Measurements from ENCODE around the gene RAI1. TPM values are rescaled to one million over a fixed set of nuclear protein-coding genes. Genes with fewer than 3 reads are reported as not detected.
"Not testable (repeated sequence)": the region's sequence is repeated elsewhere in the genome, so short reads cannot be mapped to it uniquely, and the experiment has no call there.

The RAI1 gene, protein sequence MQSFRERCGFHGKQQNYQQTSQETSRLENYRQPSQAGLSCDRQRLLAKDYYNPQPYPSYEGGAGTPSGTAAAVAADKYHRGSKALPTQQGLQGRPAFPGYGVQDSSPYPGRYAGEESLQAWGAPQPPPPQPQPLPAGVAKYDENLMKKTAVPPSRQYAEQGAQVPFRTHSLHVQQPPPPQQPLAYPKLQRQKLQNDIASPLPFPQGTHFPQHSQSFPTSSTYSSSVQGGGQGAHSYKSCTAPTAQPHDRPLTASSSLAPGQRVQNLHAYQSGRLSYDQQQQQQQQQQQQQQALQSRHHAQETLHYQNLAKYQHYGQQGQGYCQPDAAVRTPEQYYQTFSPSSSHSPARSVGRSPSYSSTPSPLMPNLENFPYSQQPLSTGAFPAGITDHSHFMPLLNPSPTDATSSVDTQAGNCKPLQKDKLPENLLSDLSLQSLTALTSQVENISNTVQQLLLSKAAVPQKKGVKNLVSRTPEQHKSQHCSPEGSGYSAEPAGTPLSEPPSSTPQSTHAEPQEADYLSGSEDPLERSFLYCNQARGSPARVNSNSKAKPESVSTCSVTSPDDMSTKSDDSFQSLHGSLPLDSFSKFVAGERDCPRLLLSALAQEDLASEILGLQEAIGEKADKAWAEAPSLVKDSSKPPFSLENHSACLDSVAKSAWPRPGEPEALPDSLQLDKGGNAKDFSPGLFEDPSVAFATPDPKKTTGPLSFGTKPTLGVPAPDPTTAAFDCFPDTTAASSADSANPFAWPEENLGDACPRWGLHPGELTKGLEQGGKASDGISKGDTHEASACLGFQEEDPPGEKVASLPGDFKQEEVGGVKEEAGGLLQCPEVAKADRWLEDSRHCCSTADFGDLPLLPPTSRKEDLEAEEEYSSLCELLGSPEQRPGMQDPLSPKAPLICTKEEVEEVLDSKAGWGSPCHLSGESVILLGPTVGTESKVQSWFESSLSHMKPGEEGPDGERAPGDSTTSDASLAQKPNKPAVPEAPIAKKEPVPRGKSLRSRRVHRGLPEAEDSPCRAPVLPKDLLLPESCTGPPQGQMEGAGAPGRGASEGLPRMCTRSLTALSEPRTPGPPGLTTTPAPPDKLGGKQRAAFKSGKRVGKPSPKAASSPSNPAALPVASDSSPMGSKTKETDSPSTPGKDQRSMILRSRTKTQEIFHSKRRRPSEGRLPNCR (N-terminal part only)
- 11.4 TPM for total RNA-seq
- polyA plus RNA-seq, result 1 to 10 TPM in 3 of 4 donors, under 1 TPM in 1; 0.80 to 1.2 (median 1.1) TPM

DNA sequence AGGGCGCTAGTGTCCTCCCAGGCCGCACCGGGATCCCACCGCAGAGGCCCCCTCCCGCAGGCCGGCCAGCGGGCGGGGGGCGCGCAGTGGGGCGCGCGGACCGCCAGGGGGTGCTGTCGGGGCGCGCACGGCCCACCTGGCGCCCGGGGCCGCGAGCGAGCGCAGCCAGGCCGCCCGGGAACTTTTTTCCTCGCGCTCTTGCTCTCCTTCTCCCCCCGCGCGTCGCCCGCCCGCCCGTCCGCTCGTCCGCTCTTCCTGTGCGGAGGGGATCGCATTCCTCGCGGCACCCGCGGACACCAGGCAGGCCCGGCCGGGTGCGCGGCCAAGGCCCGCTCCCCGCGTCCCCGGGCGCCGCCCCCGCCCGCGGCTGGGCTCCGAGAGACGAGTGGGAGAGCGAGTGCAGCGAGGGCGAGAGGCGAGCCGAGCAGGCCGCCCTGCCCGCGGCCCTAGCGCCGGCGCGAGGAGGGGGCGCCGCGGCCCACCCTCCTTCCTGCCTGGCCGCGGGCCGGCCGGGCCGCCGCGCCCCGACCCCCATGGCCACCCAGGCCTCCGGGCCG, at the start of gene RAI1:
TSS of gene RAI1 (plus strand) at position 272 of the 557 bp plus-strand sequence. CDS start 111,491 bp downstream, outside the sequence.
- Histone ChIP-seq H3K27me3 (ENCODE audit: control insufficient read depth, insufficient read depth, low read length) (no peaks in the 10 kb centered on the region), H3K36me3 (ENCODE audit: control insufficient read depth, insufficient read depth, low read length) (no peaks in the 10 kb centered on the region), H3K4me1 (ENCODE audit: control insufficient read depth, insufficient read depth, low read length, poor library complexity, severe bottlenecking) (peaks cover 23% of the 10 kb centered on the region), H3K9me3 (ENCODE audit: control insufficient read depth in 2 of 2, low read length in 2 of 2) (no peaks in the 10 kb centered on the region), H3K27ac (ENCODE audit: insufficient read depth, low read length, poor library complexity, severe bottlenecking) (peak within 1 kb of the TSS; percentile 76), H3K4me3 (ENCODE audit: low read depth, low read length) (no peak within 1 kb of the TSS)
- ATAC-seq (ENCODE audit: low read depth in 2 of 2) (peak; percentile 76 to 82), DNase-seq (peak; percentile 55 to 76 (median 72))
- Mint-ChIP-seq H3K36me3 (no peaks in the 10 kb centered on the region), H3K4me3 (peak within 1 kb of the TSS; percentile 84 to 91 (median 91)), H3K9me3 (no peaks in the 10 kb centered on the region), H3K4me1 (peaks cover 0 to 43% (median 22%) of the 10 kb centered on the region in 4 donors), H3K27ac (peak within 1 kb of the TSS; percentile 26 to 79 (median 43)), H3K27me3 (peaks cover 9% of the 10 kb centered on the region)

DNA sequence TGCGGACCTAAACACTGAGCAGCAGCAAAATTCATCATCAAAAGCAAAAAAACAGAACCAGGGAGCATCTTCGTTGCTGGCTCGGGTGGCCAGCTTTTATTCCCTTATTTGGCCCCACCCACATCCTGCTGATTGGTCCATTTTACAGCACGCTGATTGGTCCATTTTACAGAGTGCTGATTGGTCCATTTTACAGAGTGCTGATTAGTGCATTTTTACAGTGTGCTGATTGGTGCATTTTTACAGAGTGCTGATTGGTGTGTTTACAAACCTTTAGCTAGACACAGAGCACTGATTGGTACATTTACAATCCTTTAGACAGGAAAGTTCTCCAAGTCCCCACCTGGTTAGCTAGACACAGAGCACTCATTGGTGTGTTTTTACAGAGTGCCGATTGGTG, 48.6 kb upstream of the RAI1 start:
- H3K27ac ChIP-seq (ENCODE audit: insufficient read depth, low read length, poor library complexity, severe bottlenecking); H3K4me1 ChIP-seq (ENCODE audit: control insufficient read depth, insufficient read depth, low read length, poor library complexity, severe bottlenecking); H3K4me3 Mint-ChIP-seq; H3K36me3 Mint-ChIP-seq; ATAC-seq (ENCODE audit: low read depth in 2 of 2); H3K27me3 ChIP-seq (ENCODE audit: control insufficient read depth, insufficient read depth, low read length); H3K9me3 Mint-ChIP-seq; H3K9me3 ChIP-seq (ENCODE audit: control insufficient read depth in 2 of 2, low read length in 2 of 2); DNase-seq; H3K4me3 ChIP-seq (ENCODE audit: low read depth, low read length); H3K36me3 ChIP-seq (ENCODE audit: control insufficient read depth, insufficient read depth, low read length): not testable (repeated sequence)
- peaks cover 0 to 12% (median 5%) of the 10 kb centered on the region in 4 donors for H3K4me1 Mint-ChIP-seq
- H3K27ac Mint-ChIP-seq, result peak overlapping the region in 1 of 3 donors; percentile 54
- H3K27me3 Mint-ChIP-seq, result peaks cover 14% of the 10 kb centered on the region

DNA sequence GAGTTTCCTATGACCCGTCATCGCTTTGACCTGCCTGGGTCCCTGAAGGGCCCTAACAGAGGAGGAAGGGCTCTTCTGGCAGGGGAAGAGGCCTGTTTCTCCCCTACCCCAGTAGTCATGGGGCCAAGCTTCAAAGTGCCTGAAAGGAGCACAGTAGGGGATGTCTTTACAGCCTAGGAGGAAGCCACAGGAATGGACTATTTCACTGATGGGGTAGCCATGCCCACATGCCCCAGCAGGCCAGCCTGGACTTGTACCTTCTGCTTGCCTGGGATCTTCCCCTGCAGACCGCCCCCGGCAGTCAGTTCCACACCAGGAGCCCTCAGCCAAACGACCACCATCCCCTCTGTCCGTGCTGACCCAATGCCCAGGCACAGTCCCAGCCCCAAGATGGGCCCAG, 47.9 kb upstream of the RAI1 start:
- Mint-ChIP-seq H3K4me3 (no peak overlapping the region), H3K9me3 (peaks cover 0 to 2% (median 0%) of the 10 kb centered on the region in 7 donors), H3K27ac (no peak overlapping the region), H3K4me1 (peaks cover 0 to 13% (median 5%) of the 10 kb centered on the region in 4 donors), H3K36me3 (no peaks in the 10 kb centered on the region), H3K27me3 (peaks cover 14% of the 10 kb centered on the region)
- Histone ChIP-seq H3K9me3 (ENCODE audit: control insufficient read depth in 2 of 2, low read length in 2 of 2) (no peaks in the 10 kb centered on the region), H3K36me3 (ENCODE audit: control insufficient read depth, insufficient read depth, low read length) (no peaks in the 10 kb centered on the region), H3K4me1 (ENCODE audit: control insufficient read depth, insufficient read depth, low read length, poor library complexity, severe bottlenecking) (peaks cover 4% of the 10 kb centered on the region), H3K27me3 (ENCODE audit: control insufficient read depth, insufficient read depth, low read length) (no peaks in the 10 kb centered on the region), H3K4me3 (ENCODE audit: low read depth, low read length) (no peak overlapping the region), H3K27ac (ENCODE audit: insufficient read depth, low read length, poor library complexity, severe bottlenecking) (no peak overlapping the region)
- DNase-seq (no peak), ATAC-seq (ENCODE audit: low read depth in 2 of 2) (no peak)

DNA sequence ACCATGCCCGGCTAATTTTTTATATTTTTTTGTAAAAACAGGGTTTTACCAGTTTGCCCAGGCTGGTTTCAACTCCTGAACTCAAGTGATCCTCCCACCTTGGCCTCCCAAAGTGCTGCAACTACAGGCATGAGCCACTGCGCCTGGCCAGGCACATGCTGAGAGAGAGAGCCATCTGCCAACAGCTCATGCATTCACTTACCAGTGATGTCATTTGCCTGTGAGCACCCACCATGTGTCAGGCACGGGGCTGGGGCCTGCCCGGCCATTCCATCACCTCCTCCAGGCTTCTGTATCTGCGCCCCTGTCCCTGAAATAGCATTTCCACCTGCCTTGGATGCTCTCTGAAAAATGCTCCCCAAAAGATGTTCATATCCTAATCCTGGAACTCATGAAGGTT, 46.1 kb upstream of the RAI1 start:
- Histone ChIP-seq H3K4me1 (ENCODE audit: control insufficient read depth, insufficient read depth, low read length, poor library complexity, severe bottlenecking) (no peaks in the 10 kb centered on the region), H3K9me3 (ENCODE audit: control insufficient read depth in 2 of 2, low read length in 2 of 2) (no peaks in the 10 kb centered on the region), H3K27ac (ENCODE audit: insufficient read depth, low read length, poor library complexity, severe bottlenecking) (no peak overlapping the region), H3K27me3 (ENCODE audit: control insufficient read depth, insufficient read depth, low read length) (no peaks in the 10 kb centered on the region), H3K36me3 (ENCODE audit: control insufficient read depth, insufficient read depth, low read length) (no peaks in the 10 kb centered on the region), H3K4me3 (ENCODE audit: low read depth, low read length) (no peak overlapping the region)
- Mint-ChIP-seq H3K27me3 (peaks cover 9% of the 10 kb centered on the region), H3K4me3 (no peak overlapping the region), H3K9me3 (peaks cover 0 to 4% (median 0%) of the 10 kb centered on the region in 7 donors), H3K36me3 (no peaks in the 10 kb centered on the region), H3K27ac (no peak overlapping the region), H3K4me1 (peaks cover 0 to 11% (median 2%) of the 10 kb centered on the region in 4 donors)
- no peak for ATAC-seq (ENCODE audit: low read depth in 2 of 2)
- DNase-seq, result no peak

DNA sequence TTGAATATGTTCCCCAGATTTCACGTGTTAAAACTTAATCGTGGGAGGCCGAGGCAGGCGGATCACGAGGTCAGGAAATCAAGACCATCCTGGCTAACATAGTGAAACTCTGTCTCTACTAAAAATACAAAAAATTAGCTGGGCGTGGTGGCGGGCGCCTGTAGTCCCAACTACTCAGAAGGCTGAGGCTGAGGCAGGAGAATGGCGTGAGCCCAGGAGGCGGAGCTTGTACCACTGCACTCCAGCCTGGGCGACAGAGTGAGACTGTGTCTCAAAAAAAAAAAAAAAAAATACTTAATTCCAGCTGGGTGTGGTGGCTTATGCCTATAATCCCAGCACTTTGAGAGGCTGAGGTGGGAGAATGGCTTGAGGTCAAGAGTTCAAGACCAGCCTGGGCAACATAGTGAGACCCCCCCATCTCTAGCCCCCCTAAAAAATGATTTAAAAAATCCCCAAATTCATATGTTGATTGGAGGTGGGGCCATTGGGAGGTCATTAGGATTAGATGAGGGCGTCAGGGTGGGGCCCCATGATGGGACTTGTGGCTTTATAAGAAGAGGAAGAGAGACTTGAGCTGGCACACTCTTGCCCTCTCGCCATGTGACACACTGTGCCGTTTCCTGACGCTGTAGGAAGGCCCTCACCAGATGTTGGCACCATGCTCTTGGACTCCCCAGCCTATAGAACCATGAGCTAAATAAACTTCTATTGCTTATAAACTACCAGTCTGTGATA, 45.6 kb upstream of the RAI1 start:
- DNase-seq; H3K4me1 ChIP-seq (ENCODE audit: control insufficient read depth, insufficient read depth, low read length, poor library complexity, severe bottlenecking); H3K4me3 ChIP-seq (ENCODE audit: low read depth, low read length); H3K27me3 Mint-ChIP-seq; H3K9me3 ChIP-seq (ENCODE audit: control insufficient read depth in 2 of 2, low read length in 2 of 2); H3K27me3 ChIP-seq (ENCODE audit: control insufficient read depth, insufficient read depth, low read length); ATAC-seq (ENCODE audit: low read depth in 2 of 2); H3K27ac Mint-ChIP-seq; H3K36me3 ChIP-seq (ENCODE audit: control insufficient read depth, insufficient read depth, low read length); H3K4me3 Mint-ChIP-seq; H3K27ac ChIP-seq (ENCODE audit: insufficient read depth, low read length, poor library complexity, severe bottlenecking); H3K36me3 Mint-ChIP-seq; H3K9me3 Mint-ChIP-seq: not testable (repeated sequence)
- peaks cover 0 to 11% (median 2%) of the 10 kb centered on the region in 4 donors for H3K4me1 Mint-ChIP-seq

DNA sequence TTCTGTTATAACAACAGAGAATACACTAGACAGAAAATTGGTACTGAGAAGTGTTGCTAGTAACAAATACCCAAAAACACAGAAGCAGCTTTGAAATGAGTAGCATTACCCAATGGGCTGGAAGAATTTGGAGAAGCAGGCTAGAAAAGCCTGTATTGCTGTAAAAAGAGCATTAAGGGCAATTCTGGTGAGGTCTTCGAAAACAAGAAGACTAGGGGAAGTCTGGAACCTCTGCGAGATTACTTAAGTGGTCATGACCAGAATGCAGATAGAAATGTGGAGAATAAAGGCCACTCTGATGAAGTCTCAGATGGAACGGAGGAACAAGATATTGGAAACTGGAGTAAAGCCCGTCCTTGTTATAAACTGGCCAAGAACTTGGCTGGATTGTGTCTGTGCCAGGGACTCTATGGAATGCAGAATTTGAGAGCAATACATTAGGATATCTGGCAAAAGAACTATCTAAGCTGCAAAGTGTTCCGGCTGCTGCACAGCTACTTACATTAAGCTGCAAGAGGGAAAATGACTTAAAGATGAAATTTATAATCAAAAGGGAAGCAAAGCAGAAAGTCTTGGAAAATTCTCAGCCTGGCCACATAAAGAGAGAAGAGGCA, 44.9 kb upstream of the RAI1 start:
- peaks cover 9% of the 10 kb centered on the region for H3K27me3 Mint-ChIP-seq
- no peak for ATAC-seq (ENCODE audit: low read depth in 2 of 2)

More for the DNA sequence above, 44.9 kb upstream of the RAI1 start:
- no peak overlapping the region for H3K27ac ChIP-seq (ENCODE audit: insufficient read depth, low read length, poor library complexity, severe bottlenecking)
- DNase-seq, result no peak
- Mint-ChIP-seq H3K9me3 (peaks cover 0 to 4% (median 0%) of the 10 kb centered on the region in 7 donors), H3K27ac (peak overlapping the region in 1 of 3 donors; percentile 58), H3K4me3 (peak overlapping the region in 1 of 4 donors; percentile 56), H3K4me1 (peaks cover 0 to 11% (median 2%) of the 10 kb centered on the region in 4 donors), H3K36me3 (no peaks in the 10 kb centered on the region)
- no peak overlapping the region for H3K4me3 ChIP-seq (ENCODE audit: low read depth, low read length)
- H3K9me3 ChIP-seq (ENCODE audit: control insufficient read depth in 2 of 2, low read length in 2 of 2), result no peaks in the 10 kb centered on the region
- no peaks in the 10 kb centered on the region for H3K27me3 ChIP-seq (ENCODE audit: control insufficient read depth, insufficient read depth, low read length)
- no peaks in the 10 kb centered on the region for H3K36me3 ChIP-seq (ENCODE audit: control insufficient read depth, insufficient read depth, low read length)
- no peaks in the 10 kb centered on the region for H3K4me1 ChIP-seq (ENCODE audit: control insufficient read depth, insufficient read depth, low read length, poor library complexity, severe bottlenecking)

All from CD4-positive, CD25-positive, alpha-beta regulatory T cell (primary cell).